ENCODE measurements around the gene BAIAP2L1. TPM values are rescaled to one million over a fixed set of nuclear protein-coding genes. Genes with fewer than 3 reads are reported as not detected.

BAIAP2L1 gene
- polyA plus RNA-seq, 1 donor (not counting 4 experiments of a cell fraction or from before 2014, with no cell fraction given): 41.7 TPM

- Histone ChIP-seq H3K79me2 (ENCODE audit: control insufficient read depth, insufficient read depth, low read length) (peaks cover 17% of the 10 kb centered on the region), H3K27me3 (ENCODE audit: control insufficient read depth, extremely low read depth, insufficient read depth, low read length) (no peaks in the 10 kb centered on the region), H3K9me1 (ENCODE audit: control insufficient read depth, extremely low read depth, insufficient read depth, low read length) (no peaks in the 10 kb centered on the region), H3K27ac (ENCODE audit: control insufficient read depth, insufficient read depth, low read length) (peak within 1 kb of the TSS; percentile 52), H4K20me1 (ENCODE audit: control insufficient read depth, extremely low read depth, insufficient read depth, low read length) (no peaks in the 10 kb centered on the region), H3K4me1 (ENCODE audit: control insufficient read depth, extremely low read depth, insufficient read depth, low read length) (peaks cover 8% of the 10 kb centered on the region), H2AFZ (ENCODE audit: control insufficient read depth, low read length) (peak within 1 kb of the TSS; percentile 94), H3K36me3 (ENCODE audit: control insufficient read depth in 2 of 2, extremely low read depth in 1 of 2, insufficient read depth in 2 of 2, low read length in 2 of 2) (peaks cover 0 to 4% of the 10 kb centered on the region in 2 experiments), H3K9ac (ENCODE audit: control insufficient read depth, extremely low read depth, insufficient read depth, low read length) (peak within 1 kb of the TSS; percentile 80), H3K9me3 (ENCODE audit: control insufficient read depth, low read depth, low read length) (no peaks in the 10 kb centered on the region), H3K4me2 (ENCODE audit: control insufficient read depth, extremely low read depth, insufficient read depth, low read depth, low read length) (peak within 1 kb of the TSS; percentile 81), H3K4me3 (ENCODE audit: control insufficient read depth in 2 of 3, extremely low read depth in 1 of 3, insufficient read depth in 2 of 3, low read depth in 1 of 3, low read length in 3 of 3) (peak within 1 kb of the TSS; percentile 79 to 96 (median 88))
- dilution Hi-C loops (cut with MboI; ENCODE audit: extremely low pct_ligation_motif_present, low sequenced_read_pairs): no loop called here
- FAIRE-seq (peak; percentile 13), DNase-seq (ENCODE audit: low read depth, low spot score) (peak; percentile 36)
- no peak for TF ChIP-seq CTCF (optimal IDR thresholded peaks at IDR 0.05 in 1 of 3, IDR thresholded peaks at IDR 0.05 in 1 of 3, conservative IDR thresholded peaks at IDR 0.05 in 1 of 3; ENCODE audit: extremely low read depth in 1 of 3, insufficient read depth in 2 of 3, low read length in 3 of 3)
- no peak for TF ChIP-seq EZH2 (IDR thresholded peaks at IDR 0.05; ENCODE audit: low read length)
These were observed 149.1 kb downstream of the BAIAP2L1 start, which contains the start of gene TECPR1 for GRCh38 chr7:98251601-98252424. Gene TECPR1 (minus strand): TSS chr7:98252232. CDS start chr7:98246146, 6,086 bp downstream.

GRCh38 chr7:98251231-98251600 is 149.7 kb downstream of the BAIAP2L1 start:
- no peak for DNase-seq (ENCODE audit: low read depth, low spot score)
- Histone ChIP-seq H3K9me3 (ENCODE audit: control insufficient read depth, low read depth, low read length) (no peaks in the 10 kb centered on the region), H3K79me2 (ENCODE audit: control insufficient read depth, insufficient read depth, low read length) (peaks cover 17% of the 10 kb centered on the region), H3K27ac (ENCODE audit: control insufficient read depth, insufficient read depth, low read length) (peak overlapping the region; percentile 52), H3K27me3 (ENCODE audit: control insufficient read depth, extremely low read depth, insufficient read depth, low read length) (no peaks in the 10 kb centered on the region), H3K9me1 (ENCODE audit: control insufficient read depth, extremely low read depth, insufficient read depth, low read length) (no peaks in the 10 kb centered on the region), H3K4me2 (ENCODE audit: control insufficient read depth, extremely low read depth, insufficient read depth, low read depth, low read length) (peak overlapping the region; percentile 81), H4K20me1 (ENCODE audit: control insufficient read depth, extremely low read depth, insufficient read depth, low read length) (no peaks in the 10 kb centered on the region), H3K36me3 (ENCODE audit: control insufficient read depth in 2 of 2, extremely low read depth in 1 of 2, insufficient read depth in 2 of 2, low read length in 2 of 2) (peaks cover 0 to 2% of the 10 kb centered on the region in 2 experiments), H2AFZ (ENCODE audit: control insufficient read depth, low read length) (peak overlapping the region; percentile 94), H3K9ac (ENCODE audit: control insufficient read depth, extremely low read depth, insufficient read depth, low read length) (peak overlapping the region; percentile 80), H3K4me3 (ENCODE audit: control insufficient read depth in 2 of 3, extremely low read depth in 1 of 3, insufficient read depth in 2 of 3, low read depth in 1 of 3, low read length in 3 of 3) (peak overlapping the region; percentile 79 to 96 (median 88)), H3K4me1 (ENCODE audit: control insufficient read depth, extremely low read depth, insufficient read depth, low read length) (peaks cover 8% of the 10 kb centered on the region)
- TF ChIP-seq EZH2 (IDR thresholded peaks at IDR 0.05; ENCODE audit: low read length): no peak
- TF ChIP-seq CTCF (optimal IDR thresholded peaks at IDR 0.05 in 1 of 3, IDR thresholded peaks at IDR 0.05 in 1 of 3, conservative IDR thresholded peaks at IDR 0.05 in 1 of 3; ENCODE audit: extremely low read depth in 1 of 3, insufficient read depth in 2 of 3, low read length in 3 of 3): no peak
- no peak for FAIRE-seq
- dilution Hi-C loops (cut with MboI; ENCODE audit: extremely low pct_ligation_motif_present, low sequenced_read_pairs): no loop called here

Measured in keratinocyte (primary cell).